Measurements from ENCODE around the gene ZNF837.

- TF ChIP-seq MXI1 (IDR thresholded peaks at IDR 0.05; ENCODE audit: borderline replicate concordance, low read depth, low read length) (peak; percentile 96), BHLHE40 (IDR thresholded peaks at IDR 0.05; ENCODE audit: low read depth, low read length) (peak; percentile 87), POLR2A (IDR thresholded peaks at IDR 0.05; ENCODE audit: low read depth, low read length) (peak; percentile 68; the same call in 1 of the 2 replicates), CHD1 (IDR thresholded peaks at IDR 0.05; ENCODE audit: low read depth, low read length) (no peak), CEBPB (IDR thresholded peaks at IDR 0.05; ENCODE audit: low read depth, low read length) (no peak), USF2 (IDR thresholded peaks at IDR 0.05; ENCODE audit: low read depth, low read length) (no peak), RFX5 (IDR thresholded peaks at IDR 0.05; ENCODE audit: low read depth, low read length) (no peak), FOS (IDR thresholded peaks at IDR 0.05; ENCODE audit: low read depth, low read length) (no peak), SMC3 (IDR thresholded peaks at IDR 0.05; ENCODE audit: low read depth, low read length) (0 out of 2 replicates have a peak, but pooled peaks have one; percentile 0), MAFK (IDR thresholded peaks at IDR 0.05; ENCODE audit: low read depth, low read length) (no peak), RAD21 (IDR thresholded peaks at IDR 0.05; ENCODE audit: low read length) (peak; percentile 2; the same call in 1 of the 2 replicates), MAZ (IDR thresholded peaks at IDR 0.05; ENCODE audit: borderline replicate concordance, low read depth, low read length) (peak; percentile 49; the same call in 1 of the 2 replicates)
- TF ChIP-seq, protein P1, sequence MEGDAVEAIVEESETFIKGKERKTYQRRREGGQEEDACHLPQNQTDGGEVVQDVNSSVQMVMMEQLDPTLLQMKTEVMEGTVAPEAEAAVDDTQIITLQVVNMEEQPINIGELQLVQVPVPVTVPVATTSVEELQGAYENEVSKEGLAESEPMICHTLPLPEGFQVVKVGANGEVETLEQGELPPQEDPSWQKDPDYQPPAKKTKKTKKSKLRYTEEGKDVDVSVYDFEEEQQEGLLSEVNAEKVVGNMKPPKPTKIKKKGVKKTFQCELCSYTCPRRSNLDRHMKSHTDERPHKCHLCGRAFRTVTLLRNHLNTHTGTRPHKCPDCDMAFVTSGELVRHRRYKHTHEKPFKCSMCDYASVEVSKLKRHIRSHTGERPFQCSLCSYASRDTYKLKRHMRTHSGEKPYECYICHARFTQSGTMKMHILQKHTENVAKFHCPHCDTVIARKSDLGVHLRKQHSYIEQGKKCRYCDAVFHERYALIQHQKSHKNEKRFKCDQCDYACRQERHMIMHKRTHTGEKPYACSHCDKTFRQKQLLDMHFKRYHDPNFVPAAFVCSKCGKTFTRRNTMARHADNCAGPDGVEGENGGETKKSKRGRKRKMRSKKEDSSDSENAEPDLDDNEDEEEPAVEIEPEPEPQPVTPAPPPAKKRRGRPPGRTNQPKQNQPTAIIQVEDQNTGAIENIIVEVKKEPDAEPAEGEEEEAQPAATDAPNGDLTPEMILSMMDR (conservative IDR thresholded peaks at IDR 0.05; ENCODE audit: low read depth, low read length) = 0 out of 2 replicates have a peak, but pooled peaks have one; percentile 13
These were observed 18.4 kb downstream of the ZNF837 start, which contains the start of gene ZNF497 for GRCh38 chr19:58362272-58362994.

Data from IMR-90 (cell line).